DND-41 (cell line): ENCODE data around the gene BIRC7.
A peak's percentile ranks its signal among the peaks of the same experiment; 100 is the strongest.

Source experiments
- ATAC-seq: fragments of 200-7000 bp; cut with Tn5 transposase; 3 replicates; pipeline ENCODE4 v1.9.1; 2021; ENCODE audit warnings: low read depth; ENCODE audit not compliant: insufficient read depth
- DNase-seq: peaks from one replicate; pipeline ENCODE4 v3.0.0-alpha.2; 2020
- H2AFZ ChIP-seq: 2 replicates; pipeline ENCODE4 v1.6.0; 2012; ENCODE audit warnings: low read depth, low read length
- H3K27ac ChIP-seq: 2 replicates; pipeline ENCODE4 v1.5.1; 2012; ENCODE audit warnings: low read length, inconsistent platforms
- H3K27me3 ChIP-seq: fragments of 200-600 bp; sonication (generic); 2 replicates; pipeline ENCODE4 v1.6.0; 2012; ENCODE audit warnings: low read length, mild to moderate bottlenecking, inconsistent platforms; ENCODE audit not compliant: insufficient read depth, poor library complexity
- H3K36me3 ChIP-seq: 2 replicates; pipeline ENCODE4 v1.5.1; 2012; ENCODE audit warnings: low read length, inconsistent platforms; ENCODE audit not compliant: insufficient read depth
- H3K4me1 ChIP-seq: 2 replicates; pipeline ENCODE4 v1.5.1; 2012; ENCODE audit warnings: mild to moderate bottlenecking, low read length; ENCODE audit not compliant: insufficient read depth
- H3K4me2 ChIP-seq: 2 replicates; pipeline ENCODE4 v1.6.0; 2012; ENCODE audit warnings: mild to moderate bottlenecking, moderate library complexity, low read length, inconsistent platforms; ENCODE audit not compliant: insufficient read depth
- H3K4me3 ChIP-seq, 2 experiments: fragments of 200-600 bp in 1 of 2; shearing (Covaris generic) in 1 of 2; 2 replicates each; pipeline ENCODE4 v1.5.1; 2012 to 2016; ENCODE audit warnings: inconsistent platforms in 2 of 2, low read length in 2 of 2, mild to moderate bottlenecking in 2 of 2, low read depth in 1 of 2, moderate library complexity in 1 of 2
- H3K79me2 ChIP-seq: 2 replicates; pipeline ENCODE4 v1.6.0; 2012; ENCODE audit warnings: low read length, inconsistent platforms; ENCODE audit not compliant: insufficient read depth
- H3K9ac ChIP-seq: 2 replicates; pipeline ENCODE4 v1.6.0; 2012; ENCODE audit warnings: low read depth, mild to moderate bottlenecking, inconsistent platforms, low read length, moderate library complexity
- H3K9me3 ChIP-seq: 2 replicates; pipeline ENCODE4 v1.5.1; 2012; ENCODE audit warnings: low read length, moderate library complexity, mild to moderate bottlenecking, inconsistent platforms; ENCODE audit not compliant: insufficient read depth, severe bottlenecking
- H4K20me1 ChIP-seq: 2 replicates; pipeline ENCODE4 v1.6.0; 2012; ENCODE audit warnings: low read length; ENCODE audit not compliant: insufficient read depth
- EZH2 ChIP-seq: IDR thresholded peaks from 3 replicates; pipeline ENCODE4 v1.6.1; 2012; ENCODE audit warnings: borderline replicate concordance, low read depth, mild to moderate bottlenecking, moderate library complexity, low read length, inconsistent platforms; ENCODE audit not compliant: severe bottlenecking
- TF ChIP-seq, protein P1 (sequence below): IDR thresholded peaks from 2 replicates; pipeline ENCODE4 v1.5.1; 2012; ENCODE audit warnings: borderline replicate concordance, low read length, moderate library complexity, mild to moderate bottlenecking; ENCODE audit not compliant: poor library complexity, severe bottlenecking; ENCODE audit errors: extremely low read depth

BIRC7 gene

DNA sequence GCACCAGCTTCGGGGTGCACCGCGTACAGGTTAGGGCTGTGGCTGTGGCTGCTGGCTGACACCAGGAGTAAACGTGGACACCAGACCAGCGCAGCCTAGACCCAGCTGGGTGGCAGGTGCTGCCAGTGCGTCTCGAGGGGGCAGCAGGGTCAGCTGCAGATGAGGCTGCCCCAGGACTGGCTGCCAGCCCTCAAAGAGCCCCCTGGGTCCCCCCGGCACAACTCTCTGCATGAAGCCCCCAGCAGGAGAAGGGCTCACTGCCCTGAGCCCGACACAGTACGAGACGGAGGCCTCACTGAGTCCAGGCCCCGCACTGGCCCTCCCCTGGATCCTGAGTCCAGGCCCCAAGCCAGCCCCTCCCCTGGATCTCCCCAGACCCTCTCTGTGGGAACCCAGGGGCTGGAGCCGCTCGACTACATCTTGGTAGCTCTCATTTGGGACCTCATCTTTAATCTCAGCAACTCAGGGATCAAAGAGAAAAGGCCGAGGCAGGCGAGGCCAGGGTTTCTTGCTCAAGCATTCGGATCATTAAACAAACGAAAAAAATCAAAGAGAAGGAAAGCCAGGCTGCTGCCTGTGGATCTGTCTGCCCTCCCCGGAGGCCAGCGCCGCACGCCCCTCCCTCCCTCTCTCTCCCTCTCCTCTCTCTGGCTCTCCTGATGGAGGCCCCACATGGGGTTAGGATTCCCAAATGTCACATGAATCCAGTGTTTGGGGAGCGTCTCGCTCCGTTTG, 25.5 kb downstream of the BIRC7 start:
- no peaks in the 10 kb centered on the region for H3K4me1 ChIP-seq
- H3K27ac ChIP-seq = no peak overlapping the region
- no peak overlapping the region for H3K4me2 ChIP-seq
- no peak overlapping the region for H3K9ac ChIP-seq
- DNase-seq = no peak
- peaks cover 13% of the 10 kb centered on the region for H3K27me3 ChIP-seq
- no peak for ATAC-seq
- TF ChIP-seq, protein P1, sequence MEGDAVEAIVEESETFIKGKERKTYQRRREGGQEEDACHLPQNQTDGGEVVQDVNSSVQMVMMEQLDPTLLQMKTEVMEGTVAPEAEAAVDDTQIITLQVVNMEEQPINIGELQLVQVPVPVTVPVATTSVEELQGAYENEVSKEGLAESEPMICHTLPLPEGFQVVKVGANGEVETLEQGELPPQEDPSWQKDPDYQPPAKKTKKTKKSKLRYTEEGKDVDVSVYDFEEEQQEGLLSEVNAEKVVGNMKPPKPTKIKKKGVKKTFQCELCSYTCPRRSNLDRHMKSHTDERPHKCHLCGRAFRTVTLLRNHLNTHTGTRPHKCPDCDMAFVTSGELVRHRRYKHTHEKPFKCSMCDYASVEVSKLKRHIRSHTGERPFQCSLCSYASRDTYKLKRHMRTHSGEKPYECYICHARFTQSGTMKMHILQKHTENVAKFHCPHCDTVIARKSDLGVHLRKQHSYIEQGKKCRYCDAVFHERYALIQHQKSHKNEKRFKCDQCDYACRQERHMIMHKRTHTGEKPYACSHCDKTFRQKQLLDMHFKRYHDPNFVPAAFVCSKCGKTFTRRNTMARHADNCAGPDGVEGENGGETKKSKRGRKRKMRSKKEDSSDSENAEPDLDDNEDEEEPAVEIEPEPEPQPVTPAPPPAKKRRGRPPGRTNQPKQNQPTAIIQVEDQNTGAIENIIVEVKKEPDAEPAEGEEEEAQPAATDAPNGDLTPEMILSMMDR = no peak
- no peak for TF ChIP-seq EZH2
- no peaks in the 10 kb centered on the region for H3K36me3 ChIP-seq
- H3K79me2 ChIP-seq = no peaks in the 10 kb centered on the region
- H3K9me3 ChIP-seq = no peaks in the 10 kb centered on the region
- H3K4me3 ChIP-seq = no peak overlapping the region
- peaks cover 5% of the 10 kb centered on the region; the same call in 1 of the 2 replicates for H4K20me1 ChIP-seq
- no peak overlapping the region for H2AFZ ChIP-seq

DNA sequence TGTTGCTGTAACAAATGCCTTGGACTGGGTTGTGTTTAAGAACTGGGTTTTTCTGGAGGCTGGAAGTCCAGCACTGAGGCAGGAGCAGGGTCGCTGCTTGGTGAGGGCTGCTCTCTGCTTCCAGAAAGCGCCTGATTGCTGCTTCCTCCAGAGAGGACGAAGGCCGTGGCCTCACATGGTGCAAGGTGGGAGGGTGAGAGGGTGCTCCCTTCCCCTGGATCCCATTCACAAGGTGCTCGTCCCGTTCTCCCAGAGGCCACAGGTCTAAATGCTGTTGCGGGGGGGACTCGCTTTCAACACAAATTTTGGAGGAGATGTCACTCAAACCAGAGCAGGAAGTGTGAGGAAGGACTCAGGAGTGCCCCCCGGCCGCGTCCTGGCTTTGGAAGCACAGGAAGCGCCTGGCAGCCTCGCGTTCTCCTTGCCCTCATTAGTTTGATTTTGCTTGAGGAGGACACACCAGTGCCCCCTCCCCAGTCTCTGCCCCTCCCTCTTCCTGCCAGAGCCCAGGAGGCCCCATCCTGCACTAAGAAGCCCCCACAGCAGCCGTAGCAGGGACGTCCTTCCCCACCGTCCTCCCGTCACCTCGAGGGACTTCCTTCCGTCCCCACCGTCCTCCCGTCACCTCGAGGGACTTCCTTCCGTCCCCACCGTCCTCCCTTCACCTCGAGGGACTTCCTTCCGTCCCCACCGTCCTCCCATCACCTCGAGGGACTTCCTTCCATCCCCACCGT, 26.3 kb downstream of the BIRC7 start:
- H3K9ac ChIP-seq = no peak overlapping the region
- no peak overlapping the region for H3K27ac ChIP-seq
- no peaks in the 10 kb centered on the region for H3K79me2 ChIP-seq
- DNase-seq (no peak), ATAC-seq (peak; percentile 29; the same call in 1 of the 3 replicates)
- H3K4me1 ChIP-seq = no peaks in the 10 kb centered on the region
- no peak overlapping the region for H3K4me2 ChIP-seq
- H3K4me3 ChIP-seq = no peak overlapping the region
- no peak overlapping the region for H2AFZ ChIP-seq
- H4K20me1 ChIP-seq = peaks cover 2% of the 10 kb centered on the region; the same call in 1 of the 2 replicates
- peaks cover 13% of the 10 kb centered on the region for H3K27me3 ChIP-seq
- H3K9me3 ChIP-seq = no peaks in the 10 kb centered on the region
- H3K36me3 ChIP-seq = no peaks in the 10 kb centered on the region
- TF ChIP-seq EZH2 = no peak
- TF ChIP-seq, protein P1 = no peak

DNA sequence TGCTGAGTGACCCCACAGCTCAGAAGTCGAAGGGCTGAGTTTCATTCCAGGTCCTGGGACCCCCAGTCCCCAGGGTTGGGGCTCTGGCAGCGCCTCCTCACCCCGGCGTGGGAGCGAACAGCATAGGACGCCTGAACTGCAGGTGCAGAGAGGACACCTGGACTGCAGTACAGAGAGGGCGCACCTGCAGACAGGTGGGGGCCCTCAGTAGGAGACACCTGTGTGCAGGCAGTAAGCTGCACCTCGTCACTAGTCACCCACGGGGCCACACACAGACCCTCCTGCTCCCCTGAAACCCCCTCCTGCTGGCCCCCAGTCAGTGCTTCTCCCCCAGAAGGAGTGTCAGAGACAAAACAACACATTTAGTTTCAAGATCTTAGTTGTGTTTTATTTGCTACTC, 27.1 kb downstream of the BIRC7 start:
- peaks cover 13% of the 10 kb centered on the region for H3K27me3 ChIP-seq
- H3K27ac ChIP-seq = no peak overlapping the region
- no peaks in the 10 kb centered on the region for H3K36me3 ChIP-seq
- H4K20me1 ChIP-seq = peaks cover 2% of the 10 kb centered on the region; the same call in 1 of the 2 replicates
- H3K4me2 ChIP-seq = no peak overlapping the region
- no peak overlapping the region for H2AFZ ChIP-seq
- no peak overlapping the region for H3K9ac ChIP-seq
- DNase-seq (no peak), ATAC-seq (no peak)
- H3K4me1 ChIP-seq = no peaks in the 10 kb centered on the region
- no peak overlapping the region for H3K4me3 ChIP-seq
- no peaks in the 10 kb centered on the region for H3K9me3 ChIP-seq
- TF ChIP-seq, protein P1 = no peak
- TF ChIP-seq EZH2 = no peak
- H3K79me2 ChIP-seq = no peaks in the 10 kb centered on the region
